ENCODE measurements around the gene MTCH1.
A peak's percentile ranks its signal among the peaks of the same experiment; 100 is the strongest.

Gene MTCH1, protein sequence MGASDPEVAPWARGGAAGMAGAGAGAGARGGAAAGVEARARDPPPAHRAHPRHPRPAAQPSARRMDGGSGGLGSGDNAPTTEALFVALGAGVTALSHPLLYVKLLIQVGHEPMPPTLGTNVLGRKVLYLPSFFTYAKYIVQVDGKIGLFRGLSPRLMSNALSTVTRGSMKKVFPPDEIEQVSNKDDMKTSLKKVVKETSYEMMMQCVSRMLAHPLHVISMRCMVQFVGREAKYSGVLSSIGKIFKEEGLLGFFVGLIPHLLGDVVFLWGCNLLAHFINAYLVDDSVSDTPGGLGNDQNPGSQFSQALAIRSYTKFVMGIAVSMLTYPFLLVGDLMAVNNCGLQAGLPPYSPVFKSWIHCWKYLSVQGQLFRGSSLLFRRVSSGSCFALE

GRCh38 chr6:36985808-36986703 is at the start of gene MTCH1:
TSS of gene MTCH1 (minus strand) at chr6:36986196. CDS start at chr6:36986173, 23 bp downstream.
- peak in 13 of 14 donors; percentile 81 to 99 (median 94) for DNase-seq

DNA sequence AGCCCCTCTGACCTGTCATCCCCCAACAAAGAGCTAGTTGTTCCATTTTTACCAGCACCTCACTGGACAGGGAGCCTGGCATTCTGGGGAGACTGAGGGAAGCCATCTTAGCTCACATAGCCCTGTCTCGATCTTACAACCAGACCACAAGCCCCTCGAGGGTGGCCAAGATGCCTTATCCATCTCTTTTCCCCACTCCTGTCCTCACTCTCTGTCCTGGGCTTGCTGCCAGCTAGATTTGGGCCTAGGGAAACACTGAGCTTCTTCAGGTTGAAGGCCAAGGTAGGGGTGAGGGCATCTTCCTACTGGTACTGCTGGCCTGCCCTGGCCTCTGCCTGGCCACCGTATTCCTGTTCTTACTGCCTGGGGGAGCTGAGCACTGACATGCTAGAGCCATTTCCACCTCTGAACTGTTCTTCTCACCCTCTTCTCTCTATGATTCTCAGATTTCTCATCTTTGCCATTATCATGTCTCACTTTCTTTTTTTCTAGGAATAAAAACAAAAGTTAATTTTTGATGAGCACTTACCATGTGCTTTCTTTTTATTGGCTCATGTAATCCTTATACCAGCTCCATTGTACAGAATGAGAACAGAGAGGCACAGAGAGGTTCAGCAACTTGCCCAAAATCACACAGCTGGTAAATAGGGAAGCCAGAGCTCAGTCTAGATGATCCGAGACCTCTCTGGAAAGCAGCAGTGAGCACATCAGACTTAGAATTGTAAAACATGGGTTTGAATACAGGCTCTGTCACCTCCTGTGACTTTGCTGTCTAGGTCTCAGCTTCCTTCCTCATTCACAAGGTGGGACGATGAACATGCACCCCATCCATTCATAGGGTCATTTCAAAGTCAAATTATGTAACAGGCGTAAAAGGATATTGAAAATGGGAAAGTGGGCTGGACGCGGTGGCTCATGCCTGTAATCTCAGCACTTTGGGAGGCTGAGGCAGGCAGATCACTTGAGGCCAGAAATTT is 48.1 kb upstream of the MTCH1 start:
- DNase-seq: no peak

- DNase-seq: no peak
Measured at GRCh38 chr6:37033255-37033654, 47.3 kb upstream of the MTCH1 start.

GRCh38 chr6:37032239-37032638 is 46.2 kb upstream of the MTCH1 start:
- DNase-seq: no peak

DNA sequence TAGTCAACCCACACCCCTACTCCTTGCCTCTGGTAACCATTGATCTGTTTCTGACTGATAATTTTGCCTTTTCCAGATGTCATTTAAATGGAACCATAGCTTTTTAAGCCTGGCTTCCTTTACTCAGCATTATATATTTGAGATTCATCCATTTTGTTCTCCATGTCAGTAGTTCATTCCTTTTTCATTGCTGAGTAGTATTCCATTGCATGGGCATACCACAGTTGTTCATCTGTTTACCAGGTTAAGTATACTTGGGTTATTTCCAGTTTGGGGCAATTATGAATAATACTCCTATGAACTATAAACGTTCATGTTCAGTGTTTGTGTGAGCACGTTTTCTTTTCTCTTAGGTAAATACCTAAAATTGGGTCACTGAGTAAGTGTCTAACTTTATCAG is 44.6 kb upstream of the MTCH1 start:
- no peak for DNase-seq

DNA sequence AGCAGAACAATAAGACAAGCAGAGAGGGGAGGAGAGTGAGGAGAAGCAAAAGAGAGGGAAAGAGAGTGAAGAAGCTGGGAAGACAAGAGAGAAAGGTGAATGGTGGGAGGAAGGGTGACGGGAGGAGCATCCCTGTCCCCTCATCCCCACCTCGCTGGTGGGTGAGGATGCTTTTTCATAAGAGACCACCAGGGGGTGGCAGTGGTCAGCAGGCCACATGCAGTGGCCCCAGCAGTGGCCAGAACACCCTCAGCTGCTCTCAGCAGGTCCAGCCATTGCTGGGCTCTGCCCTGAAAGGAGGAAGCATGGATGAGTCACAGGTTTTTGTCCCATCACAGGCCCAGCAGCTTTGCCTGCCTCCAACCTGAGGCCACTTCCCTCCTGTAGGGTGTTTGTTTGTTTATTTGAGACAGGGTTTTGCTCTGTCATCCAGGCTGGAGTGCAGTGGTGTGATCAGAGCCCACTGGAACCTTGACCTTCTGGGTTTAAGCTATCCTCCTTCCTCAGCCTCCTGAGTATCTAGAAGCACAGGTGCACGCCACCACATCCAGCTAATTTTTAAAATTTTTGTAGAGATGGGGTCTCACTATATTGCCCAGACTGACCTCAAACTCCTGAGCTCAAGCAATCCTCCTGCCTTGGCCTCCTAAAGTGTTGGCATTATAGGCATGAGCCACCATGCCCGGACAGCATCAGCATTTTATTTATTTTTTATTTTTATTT is 43.4 kb upstream of the MTCH1 start:
- DNase-seq: peak in 8 of 14 donors; percentile 16 to 76 (median 28)

GRCh38 chr6:37027811-37028469 is 41.9 kb upstream of the MTCH1 start:
- DNase-seq: no peak

- no peak for DNase-seq
Measured at GRCh38 chr6:37027036-37027720, 41.2 kb upstream of the MTCH1 start.

DNA sequence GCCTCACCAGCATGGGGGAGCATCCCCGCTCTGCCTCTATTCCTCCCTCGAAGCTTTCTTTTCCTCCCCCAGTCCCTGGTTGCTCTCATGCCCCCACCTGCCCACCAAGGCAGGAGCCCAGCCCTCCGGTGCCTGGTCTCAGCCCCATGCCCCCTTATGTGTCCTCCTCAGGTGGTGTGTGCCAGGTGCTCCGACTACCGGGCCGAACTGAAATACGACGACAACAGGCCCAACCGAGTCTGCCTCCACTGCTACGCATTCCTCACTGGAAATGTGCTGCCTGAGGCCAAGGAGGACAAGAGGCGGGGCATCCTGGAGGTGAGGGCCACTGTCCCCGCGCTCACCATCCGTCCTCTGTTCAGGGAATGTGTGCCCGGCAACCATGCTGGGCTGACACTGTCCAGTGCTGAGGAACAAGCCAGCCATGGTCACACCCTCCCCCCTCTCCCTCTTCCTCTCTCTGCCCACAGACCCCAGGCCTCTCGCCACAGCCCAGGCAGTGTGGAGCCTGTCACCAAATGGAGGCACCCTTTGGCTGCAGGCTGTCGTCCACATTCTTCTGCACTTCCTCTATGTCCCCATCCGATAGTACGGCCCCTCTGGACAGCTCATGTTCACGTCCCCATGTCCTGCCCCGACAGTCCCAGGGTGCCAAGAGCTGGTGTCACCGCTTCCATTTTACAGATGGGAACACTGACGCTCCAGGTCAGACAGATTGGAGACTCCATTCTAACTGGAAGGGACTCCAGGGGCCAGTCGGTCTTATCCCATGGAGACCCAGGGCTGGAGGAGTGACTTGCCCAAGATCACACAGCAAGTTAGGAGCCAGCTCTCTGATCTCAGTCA is 39.8 kb upstream of the MTCH1 start:
- DNase-seq: no peak

GRCh38 chr6:37024656-37025337 is 38.8 kb upstream of the MTCH1 start:
- DNase-seq: peak in 1 of 14 donors; percentile 72

- DNase-seq: no peak
Measured at GRCh38 chr6:37022135-37022863, 36.3 kb upstream of the MTCH1 start.

GRCh38 chr6:37021356-37022129 is 35.5 kb upstream of the MTCH1 start:
- DNase-seq: no peak

DNA sequence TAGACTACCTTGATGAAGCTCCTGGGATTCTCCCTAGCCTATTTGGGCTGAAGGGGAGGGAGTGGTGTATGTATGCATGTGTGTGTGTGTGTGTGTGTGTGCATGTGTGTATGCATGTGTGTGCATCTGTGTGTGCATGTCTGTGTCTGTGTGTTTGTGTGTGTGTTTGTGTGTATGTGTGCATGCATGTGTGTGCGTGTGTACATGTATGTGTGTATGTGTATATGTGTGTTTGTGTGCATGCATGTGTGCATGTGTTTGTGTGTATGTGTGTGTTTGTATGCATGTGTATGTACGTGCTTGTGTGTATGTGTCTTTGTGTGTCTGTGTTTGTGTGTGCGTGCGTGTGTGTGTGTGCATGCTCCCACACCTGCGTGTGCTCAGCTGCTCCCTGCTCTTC is 34.8 kb upstream of the MTCH1 start:
- no peak for DNase-seq

GRCh38 chr6:37020381-37020780 is 34.4 kb upstream of the MTCH1 start:
- DNase-seq: no peak

DNA sequence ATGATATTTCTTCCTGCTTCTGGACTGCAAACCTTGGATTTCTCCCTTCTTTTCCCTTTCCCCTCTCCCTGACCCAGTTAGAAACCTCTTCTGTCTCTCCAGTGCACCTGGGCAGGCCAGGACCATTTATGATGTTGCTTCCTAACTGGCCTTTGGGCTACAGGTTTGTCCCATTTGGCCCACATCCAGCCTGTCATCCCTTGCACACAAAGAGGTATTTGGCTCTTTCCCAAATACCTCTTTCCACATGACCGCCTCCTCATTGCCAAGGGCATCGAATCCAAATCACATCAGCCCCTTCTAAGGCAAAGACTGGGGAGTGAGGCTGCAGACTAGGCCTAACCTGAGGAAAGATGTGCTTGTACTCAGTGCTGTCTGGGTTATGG is 33.1 kb upstream of the MTCH1 start:
- no peak for DNase-seq

DNA sequence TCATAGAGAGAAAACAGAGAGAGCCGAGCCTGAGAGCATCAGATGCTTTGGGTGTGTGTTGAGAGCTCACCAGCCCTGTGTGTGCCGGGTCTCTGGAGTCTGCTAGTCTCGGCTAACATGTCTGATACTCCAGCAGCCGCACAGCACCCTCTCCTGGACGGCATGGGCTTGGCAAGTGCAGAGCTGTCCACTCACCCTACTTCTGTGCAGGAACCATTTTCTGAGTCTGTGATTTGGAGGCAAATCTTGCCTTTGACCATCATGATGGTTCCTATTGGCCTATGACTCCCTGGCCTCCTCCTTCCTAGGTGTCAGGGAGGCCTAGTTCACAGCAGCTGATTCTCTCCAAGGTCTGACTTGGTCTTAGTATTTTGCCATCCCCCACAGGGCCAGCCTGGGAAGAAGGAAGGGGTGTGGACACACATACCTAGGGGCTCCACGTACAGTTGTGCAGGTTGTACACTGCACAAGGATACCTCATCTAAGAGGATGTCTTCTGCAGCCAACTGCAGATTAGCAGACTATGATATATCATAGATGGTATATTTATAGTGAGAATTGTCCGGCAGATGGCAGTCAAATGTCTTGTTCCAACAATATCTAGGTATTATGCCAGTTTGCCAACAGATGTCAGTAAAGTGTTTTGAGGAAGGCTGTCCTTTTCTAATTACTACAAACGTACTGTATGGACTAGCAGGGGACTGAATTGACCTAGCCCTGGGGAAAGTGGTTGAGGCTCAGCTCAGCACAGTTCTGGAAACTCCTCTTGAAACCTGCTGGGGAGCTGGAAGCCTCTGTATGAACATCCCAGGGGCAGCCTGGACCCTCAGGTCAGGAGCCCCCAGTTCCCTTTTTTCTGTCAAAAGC is 32.4 kb upstream of the MTCH1 start:
- peak in 13 of 14 donors; percentile 34 to 88 (median 80) for DNase-seq
